Stimulated activated naive B cell treated with anti-CD40 and anti-IgM and Interleukin-4, amounts not matched to agents 10 μg/mL and 1 μg/mL and 100 μg/mL, for 72 hours (primary cell): Measurements from ENCODE around the gene CHRNB4.
A peak's percentile ranks its signal among the peaks of the same experiment; 100 is the strongest.

ENCODE experiments used
- ATAC-seq, 2 donors: fragments of 150-1000 bp; cut with Tn5 transposase; replicated peaks; 2 replicates each; pipeline ENCODE4 v1.10.0; 2021; ENCODE audit warnings: moderate library complexity in 1 of 2
- DNase-seq: peaks from one replicate; pipeline ENCODE4 v3.0.0; 2021
- H3K27ac Mint-ChIP-seq: one replicate; pipeline ENCODE4 v1.8.0; 2022; ENCODE audit warnings: mild to moderate bottlenecking, mixed read lengths
- H3K27me3 Mint-ChIP-seq, 2 donors: one replicate each; pipeline ENCODE4 v1.8.0; 2022; ENCODE audit warnings: mixed read lengths in 2 of 2
- H3K36me3 Mint-ChIP-seq, 2 donors: one replicate each; pipeline ENCODE4 v1.8.0; 2022; ENCODE audit warnings: mixed read lengths in 2 of 2, mild to moderate bottlenecking in 1 of 2
- H3K4me1 Mint-ChIP-seq, 2 donors: one replicate each; pipeline ENCODE4 v1.8.0; 2022; ENCODE audit warnings: mixed read lengths in 2 of 2, mild to moderate bottlenecking in 1 of 2
- H3K4me3 Mint-ChIP-seq, 2 donors: one replicate each; pipeline ENCODE4 v1.8.0; 2022; ENCODE audit warnings: mild to moderate bottlenecking in 2 of 2, mixed read lengths in 2 of 2, moderate library complexity in 1 of 2
- H3K9me3 Mint-ChIP-seq, 2 donors: one replicate each; pipeline ENCODE4 v1.8.0; 2022; ENCODE audit warnings: mixed read lengths in 2 of 2, mild to moderate bottlenecking in 1 of 2

Gene CHRNB4

GRCh38 chr15:78654272-78654671 lies 13.3 kb upstream of the CHRNB4 start:
- Mint-ChIP-seq H3K4me3 (no peak overlapping the region), H3K36me3 (no peaks in the 10 kb centered on the region), H3K9me3 (no peaks in the 10 kb centered on the region), H3K27me3 (no peaks in the 10 kb centered on the region), H3K4me1 (no peaks in the 10 kb centered on the region), H3K27ac (no peak overlapping the region)
- ATAC-seq (no peak), DNase-seq (no peak)

DNA sequence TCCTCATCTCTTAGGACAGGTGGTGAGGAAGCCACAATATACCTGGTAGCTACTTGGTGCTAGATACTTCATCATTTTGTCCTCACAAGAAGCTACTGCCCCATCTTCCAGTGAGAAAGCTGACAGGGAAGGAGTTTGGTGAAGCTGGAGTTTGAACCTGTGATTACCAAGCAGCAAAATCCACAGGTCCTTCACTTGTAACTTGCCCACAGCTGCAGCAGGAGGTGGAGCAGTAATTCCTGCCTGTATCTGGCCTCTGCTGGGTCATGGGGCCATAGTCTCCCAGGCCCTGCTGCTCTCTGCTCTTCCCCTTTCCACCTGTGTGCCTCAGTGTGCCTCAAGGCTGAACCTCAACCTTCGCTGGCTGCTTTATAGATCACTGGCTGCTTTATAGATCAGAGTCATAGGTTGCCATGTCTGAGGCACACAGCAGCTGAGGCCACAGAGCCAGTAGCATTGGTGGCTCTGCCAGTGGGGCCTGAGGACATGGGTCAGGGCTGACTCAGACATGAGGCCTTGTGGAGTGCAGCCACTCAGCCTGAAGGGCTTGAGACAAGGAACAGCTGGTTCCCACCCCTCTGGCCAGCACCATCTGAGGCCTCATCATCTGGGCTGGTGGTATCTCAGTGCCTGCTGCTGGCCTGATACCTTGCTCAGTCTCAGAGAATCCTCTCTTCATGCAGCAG lies 11.1 kb upstream of the CHRNB4 start:
- no peaks in the 10 kb centered on the region for H3K9me3 Mint-ChIP-seq
- no peak for DNase-seq
- no peaks in the 10 kb centered on the region for H3K27me3 Mint-ChIP-seq
- no peaks in the 10 kb centered on the region for H3K36me3 Mint-ChIP-seq
- no peak for ATAC-seq
- H3K27ac Mint-ChIP-seq: no peak overlapping the region
- H3K4me1 Mint-ChIP-seq: no peaks in the 10 kb centered on the region
- no peak overlapping the region for H3K4me3 Mint-ChIP-seq

DNA sequence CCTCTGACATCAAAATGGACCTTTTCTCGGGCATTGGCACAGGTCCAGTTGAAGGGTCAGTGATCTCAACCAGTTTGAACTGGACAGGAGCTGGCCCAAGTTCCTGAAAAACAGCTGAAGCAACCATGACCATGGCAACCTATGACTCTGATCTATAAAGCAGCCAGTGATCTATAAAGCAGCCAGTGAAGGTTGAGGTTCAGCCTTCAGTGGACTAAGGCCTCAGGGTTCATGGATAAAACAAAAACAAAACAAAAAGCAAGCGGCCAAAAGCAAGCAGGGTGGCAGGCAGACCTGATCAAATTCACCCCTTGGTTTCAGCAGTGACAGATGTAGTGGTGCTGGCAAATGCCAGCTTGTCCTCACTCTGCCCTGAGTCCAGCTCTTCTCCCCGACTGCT lies 10.0 kb upstream of the CHRNB4 start:
- DNase-seq (no peak), ATAC-seq (no peak)
- Mint-ChIP-seq H3K4me1 (no peaks in the 10 kb centered on the region), H3K36me3 (no peaks in the 10 kb centered on the region), H3K4me3 (no peak overlapping the region), H3K27ac (no peak overlapping the region), H3K27me3 (no peaks in the 10 kb centered on the region), H3K9me3 (no peaks in the 10 kb centered on the region)

DNA sequence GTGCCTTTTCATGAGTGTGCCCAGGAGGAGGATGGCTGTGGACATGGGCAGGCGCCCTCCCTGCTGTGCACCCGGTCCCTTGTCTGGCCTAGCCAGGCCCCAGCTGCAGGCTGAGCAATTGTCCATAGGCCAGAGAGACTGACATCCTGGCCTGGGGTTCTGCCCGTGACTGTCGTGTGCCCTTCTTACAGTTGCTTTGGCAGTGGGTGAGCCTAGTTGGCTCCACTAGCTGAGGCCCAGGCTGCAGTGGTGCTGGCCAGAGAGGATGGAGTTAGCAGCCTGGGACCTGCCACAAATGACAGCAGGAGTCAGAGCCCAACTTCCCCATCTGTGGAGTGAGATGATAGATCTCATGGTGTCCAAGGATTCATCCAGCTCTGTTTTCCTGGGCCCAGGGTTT lies 9.0 kb upstream of the CHRNB4 start:
- no peak for ATAC-seq
- no peak overlapping the region for H3K27ac Mint-ChIP-seq
- H3K4me3 Mint-ChIP-seq: no peak overlapping the region

DNA sequence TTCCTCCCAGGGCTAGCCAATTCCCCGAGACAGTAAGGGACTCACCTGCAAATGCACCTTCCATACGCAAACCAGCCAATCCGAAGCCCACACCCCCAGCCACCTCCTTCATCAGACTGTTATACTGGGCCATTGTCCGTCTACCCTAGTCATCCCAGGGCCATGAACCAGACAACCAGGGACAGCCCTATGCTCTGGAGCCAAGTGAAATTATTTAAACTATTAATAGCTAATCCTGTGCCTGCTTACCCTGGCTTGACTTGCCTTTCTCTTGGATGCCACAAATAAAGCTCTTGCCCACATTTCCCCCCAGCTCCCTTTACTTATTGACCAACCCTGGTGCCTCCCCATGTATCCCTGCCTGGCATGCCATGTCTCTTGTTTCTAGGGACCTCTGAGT lies 4.0 kb upstream of the CHRNB4 start:
- Mint-ChIP-seq H3K4me1 (peaks cover 6 to 12% of the 10 kb centered on the region in 2 donors), H3K9me3 (no peaks in the 10 kb centered on the region)
- DNase-seq: no peak

More for the DNA sequence above, 9.0 kb upstream of the CHRNB4 start:
- Mint-ChIP-seq H3K9me3 (no peaks in the 10 kb centered on the region), H3K36me3 (no peaks in the 10 kb centered on the region), H3K27me3 (no peaks in the 10 kb centered on the region), H3K4me1 (no peaks in the 10 kb centered on the region)
- DNase-seq: no peak

DNA sequence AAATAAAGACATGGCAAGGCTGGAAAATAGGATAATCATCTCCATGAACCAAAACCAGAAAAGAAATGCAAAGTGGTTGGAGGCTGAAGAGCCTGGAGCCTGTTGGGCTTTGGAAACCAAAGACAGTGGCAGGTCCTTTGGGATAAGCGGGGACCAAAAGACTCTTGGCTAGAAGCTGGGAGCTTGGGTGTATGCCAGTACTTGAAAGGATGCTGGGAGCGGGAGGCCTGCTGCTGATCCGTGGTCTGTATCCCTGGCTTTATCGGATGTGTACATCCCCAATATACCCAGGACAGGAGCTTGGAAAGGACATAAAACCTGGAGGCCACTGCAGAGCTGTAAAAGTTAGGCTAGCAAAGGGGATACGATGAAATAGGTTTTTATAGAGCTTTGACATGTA lies 1.3 kb upstream of the CHRNB4 start:
- Mint-ChIP-seq H3K4me3 (no peak overlapping the region), H3K27me3 (peaks cover 11 to 16% of the 10 kb centered on the region in 2 donors), H3K27ac (no peak overlapping the region), H3K36me3 (no peaks in the 10 kb centered on the region), H3K9me3 (no peaks in the 10 kb centered on the region), H3K4me1 (peaks cover 6 to 12% of the 10 kb centered on the region in 2 donors)
- no peak for ATAC-seq
- no peak for DNase-seq

More for the DNA sequence above, 4.0 kb upstream of the CHRNB4 start:
- no peak overlapping the region for H3K4me3 Mint-ChIP-seq
- peaks cover 11 to 16% of the 10 kb centered on the region in 2 donors for H3K27me3 Mint-ChIP-seq
- H3K36me3 Mint-ChIP-seq: no peaks in the 10 kb centered on the region
- no peak for ATAC-seq
- no peak overlapping the region for H3K27ac Mint-ChIP-seq

DNA sequence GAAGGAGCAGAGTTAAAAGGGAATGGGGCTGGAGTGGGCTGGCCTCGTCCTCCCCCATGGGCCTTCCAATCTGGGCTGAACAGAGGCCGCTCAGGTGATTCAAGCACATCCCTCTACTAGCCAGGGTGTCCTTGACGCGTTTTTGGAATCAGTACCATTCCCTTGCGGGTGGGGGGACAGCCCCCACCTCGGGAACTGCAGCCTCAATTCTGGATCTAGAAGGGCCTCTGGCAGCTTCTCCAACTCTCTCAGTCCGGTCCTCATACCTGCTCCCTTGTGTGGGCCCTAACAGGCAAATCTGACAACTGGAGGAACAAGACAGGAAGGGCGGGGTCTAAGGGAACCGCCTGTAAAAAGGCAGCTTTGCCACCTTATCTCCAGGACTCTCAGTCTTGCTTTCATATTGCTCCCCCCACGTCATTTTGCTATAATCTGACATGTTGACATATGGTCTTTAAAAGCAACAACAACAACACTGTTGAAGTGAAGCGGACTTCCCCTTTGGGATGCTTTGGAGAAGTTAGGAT lies 802 bp upstream of the CHRNB4 start:
- Mint-ChIP-seq H3K4me3 (peak overlapping the region; percentile 83), H3K27me3 (peaks cover 11 to 16% of the 10 kb centered on the region in 2 donors), H3K27ac (no peak overlapping the region), H3K4me1 (peaks cover 6 to 12% of the 10 kb centered on the region in 2 donors), H3K36me3 (no peaks in the 10 kb centered on the region), H3K9me3 (no peaks in the 10 kb centered on the region)
- ATAC-seq: no peak
- DNase-seq: no peak

DNA sequence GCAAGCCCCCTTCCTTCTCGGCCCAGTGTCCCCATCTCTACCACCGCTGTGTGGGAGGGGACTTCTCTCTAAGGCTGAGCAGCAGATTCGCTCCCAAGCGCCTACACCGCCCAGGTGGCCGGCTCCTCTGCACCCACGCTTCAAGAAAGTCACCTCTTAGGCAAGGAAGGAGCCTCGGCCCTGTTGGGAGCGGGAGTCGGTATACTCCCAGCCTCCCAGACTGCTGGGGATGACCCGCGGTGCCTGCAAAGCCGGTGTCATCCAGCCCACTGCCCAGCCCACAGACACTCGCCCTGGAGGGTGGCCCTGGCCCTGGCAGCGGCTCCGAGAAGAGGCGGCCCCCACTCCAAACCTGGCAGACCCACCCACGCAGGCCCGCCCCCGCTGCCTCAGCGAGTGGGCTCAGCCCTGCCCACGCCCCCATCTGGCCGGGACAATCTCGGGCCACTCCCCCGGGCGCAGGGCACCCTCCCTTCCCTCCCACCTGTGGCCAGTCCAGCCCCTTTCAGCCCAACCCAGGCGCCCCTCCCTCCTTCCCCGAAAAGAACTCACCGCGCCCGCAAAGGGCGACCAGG lies 396 bp downstream of the CHRNB4 start:
- DNase-seq: no peak
- Mint-ChIP-seq H3K4me1 (peaks cover 12% of the 10 kb centered on the region in 2 donors), H3K36me3 (no peaks in the 10 kb centered on the region), H3K27ac (no peak overlapping the region), H3K4me3 (peak overlapping the region; percentile 63 to 83), H3K27me3 (peaks cover 11 to 16% of the 10 kb centered on the region in 2 donors), H3K9me3 (no peaks in the 10 kb centered on the region)
- peak; percentile 26 to 32 for ATAC-seq

DNA sequence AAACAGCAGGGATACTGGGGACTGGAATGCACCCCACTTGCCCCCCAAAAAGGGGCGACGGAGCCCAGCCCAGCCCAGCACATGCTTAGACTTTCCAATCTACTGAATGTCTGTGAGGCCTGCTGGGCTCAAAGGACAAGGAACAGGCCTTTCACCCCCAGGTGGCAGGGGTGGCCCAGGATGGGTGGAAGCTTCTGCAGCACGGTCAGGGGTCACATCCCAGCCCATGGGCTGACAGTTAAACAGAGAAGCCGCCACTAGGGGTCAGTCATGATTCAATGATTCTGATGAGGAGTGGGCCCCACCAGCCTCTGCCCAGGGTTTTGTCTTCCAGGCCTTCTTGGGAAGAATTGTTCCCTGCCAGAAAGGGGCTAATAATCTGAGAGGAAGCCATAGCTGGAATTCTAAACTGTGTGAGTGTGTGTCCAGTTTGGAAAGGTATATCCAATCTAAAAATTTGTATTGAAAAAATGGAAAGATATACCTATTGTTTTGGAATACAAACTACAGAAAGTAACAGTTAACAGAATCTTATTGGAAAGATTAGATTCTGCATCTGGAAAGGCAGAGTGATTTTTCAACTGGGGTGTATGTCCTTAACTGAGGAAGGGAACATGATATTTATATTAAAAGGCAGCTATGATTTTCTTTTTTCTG lies 2.2 kb downstream of the CHRNB4 start:
- H3K27me3 Mint-ChIP-seq: peaks cover 11 to 16% of the 10 kb centered on the region in 2 donors

GRCh38 chr15:78637776-78638435 lies 3.1 kb downstream of the CHRNB4 start:
- ATAC-seq (no peak), DNase-seq (no peak)
- Mint-ChIP-seq H3K4me3 (no peak overlapping the region), H3K27me3 (peaks cover 18% of the 10 kb centered on the region in 2 donors), H3K4me1 (peaks cover 12% of the 10 kb centered on the region in 2 donors), H3K36me3 (peaks cover 0 to 3% of the 10 kb centered on the region in 2 donors), H3K27ac (no peak overlapping the region), H3K9me3 (peaks cover 4 to 8% of the 10 kb centered on the region in 2 donors)

More for the DNA sequence above, 2.2 kb downstream of the CHRNB4 start:
- H3K4me1 Mint-ChIP-seq: peaks cover 12% of the 10 kb centered on the region in 2 donors
- H3K36me3 Mint-ChIP-seq: no peaks in the 10 kb centered on the region
- DNase-seq (peak; percentile 36), ATAC-seq (peak; percentile 78 to 80)
- no peak overlapping the region for H3K4me3 Mint-ChIP-seq
- peaks cover 0 to 1% of the 10 kb centered on the region in 2 donors for H3K9me3 Mint-ChIP-seq
- H3K27ac Mint-ChIP-seq: no peak overlapping the region

DNA sequence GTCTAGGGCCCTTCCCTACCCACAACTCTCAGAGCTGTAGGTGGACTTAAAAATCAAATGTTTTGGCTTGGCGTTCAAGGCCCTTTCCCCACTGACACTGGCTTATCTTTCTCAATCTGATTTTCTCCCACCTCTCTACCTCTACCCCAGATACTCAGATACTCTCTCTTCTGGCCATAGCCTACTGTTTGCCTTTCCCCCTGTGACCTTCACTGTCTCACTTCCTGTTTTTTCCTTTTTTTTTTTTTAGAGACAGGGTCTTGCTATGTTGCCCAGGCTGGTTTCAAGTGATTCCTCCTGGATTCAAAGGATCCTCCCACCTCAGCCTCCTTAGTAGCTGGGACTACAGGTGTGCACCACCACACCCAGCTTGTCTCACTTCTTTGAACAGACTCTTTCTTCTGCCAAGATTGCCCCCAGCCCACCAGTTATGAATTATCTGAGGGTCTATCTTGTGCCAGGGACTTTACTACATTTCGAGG lies 4.6 kb downstream of the CHRNB4 start:
- H3K9me3 Mint-ChIP-seq: peaks cover 7 to 12% of the 10 kb centered on the region in 2 donors
- peaks cover 5 to 11% of the 10 kb centered on the region in 2 donors for H3K4me1 Mint-ChIP-seq
- H3K27ac Mint-ChIP-seq: no peak overlapping the region
- peaks cover 0 to 3% of the 10 kb centered on the region in 2 donors for H3K36me3 Mint-ChIP-seq
- no peak overlapping the region for H3K4me3 Mint-ChIP-seq
- no peak for DNase-seq
- peaks cover 14 to 17% of the 10 kb centered on the region in 2 donors for H3K27me3 Mint-ChIP-seq
- ATAC-seq: no peak

- Mint-ChIP-seq H3K4me1 (peaks cover 0 to 6% of the 10 kb centered on the region in 2 donors), H3K27ac (no peak overlapping the region), H3K9me3 (peaks cover 7 to 12% of the 10 kb centered on the region in 2 donors), H3K27me3 (peaks cover 10 to 12% of the 10 kb centered on the region in 2 donors), H3K4me3 (no peak overlapping the region), H3K36me3 (peaks cover 0 to 3% of the 10 kb centered on the region in 2 donors)
- DNase-seq: no peak
- no peak for ATAC-seq
Observed at GRCh38 chr15:78635346-78635745, 5.7 kb downstream of the CHRNB4 start.

DNA sequence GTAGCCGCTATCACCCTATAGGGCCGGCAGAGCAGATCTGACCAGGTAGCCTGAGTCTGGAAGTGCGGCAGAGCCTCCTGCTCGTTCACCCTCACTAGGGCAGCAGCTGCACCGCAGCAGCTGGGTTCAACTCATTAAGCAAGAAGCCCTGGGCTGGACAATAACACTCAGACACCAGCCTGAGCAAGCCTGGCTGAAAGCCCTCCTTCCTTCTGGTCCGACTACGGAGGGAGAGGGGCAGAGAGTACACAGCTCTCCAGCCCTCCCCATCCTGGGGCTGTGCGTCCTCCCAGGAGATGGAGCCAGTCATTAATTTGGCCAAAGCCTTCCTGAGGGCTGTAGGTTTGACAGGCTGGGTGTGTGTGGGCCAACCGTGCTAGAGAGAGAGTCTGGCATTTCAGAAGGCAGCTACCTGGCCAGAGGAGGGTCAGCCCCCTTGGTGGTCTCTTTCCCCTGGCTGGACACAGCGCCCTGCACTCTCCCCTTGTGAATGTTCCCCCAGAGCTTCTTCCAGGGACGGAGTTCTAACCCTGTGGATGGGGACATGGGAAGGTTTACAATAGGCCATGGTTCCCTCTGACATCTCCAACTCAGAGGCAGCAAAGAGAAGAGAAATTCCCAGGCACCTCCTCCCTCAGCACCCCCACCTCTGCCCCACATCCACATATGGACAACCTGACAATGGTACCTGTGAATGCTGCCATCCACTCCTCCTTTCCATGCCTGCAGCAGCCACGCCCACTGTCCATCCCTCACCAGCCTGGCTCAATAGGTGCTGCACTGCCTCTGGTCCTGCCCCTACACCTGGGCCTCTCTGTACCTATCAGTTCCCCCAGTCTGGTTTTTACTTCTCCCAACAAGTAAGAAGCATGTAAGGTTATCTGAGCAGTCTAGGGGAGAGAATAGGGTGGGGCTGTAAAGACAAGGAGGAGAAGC lies 6.5 kb downstream of the CHRNB4 start:
- no peak for DNase-seq
- no peak overlapping the region for H3K27ac Mint-ChIP-seq
- peaks cover 14 to 16% of the 10 kb centered on the region in 2 donors for H3K27me3 Mint-ChIP-seq
- ATAC-seq: no peak
- H3K9me3 Mint-ChIP-seq: peaks cover 7 to 12% of the 10 kb centered on the region in 2 donors
- peaks cover 0 to 6% of the 10 kb centered on the region in 2 donors for H3K4me1 Mint-ChIP-seq
- H3K4me3 Mint-ChIP-seq: no peak overlapping the region
- H3K36me3 Mint-ChIP-seq: peaks cover 0 to 3% of the 10 kb centered on the region in 2 donors
